HL-60/S4 (cell line): Measurements from ENCODE around the gene DENND2A.
"Not testable (repeated sequence)": the region's sequence is repeated elsewhere in the genome, so short reads cannot be mapped to it uniquely, and the experiment has no call there.

Experiments
- in situ Hi-C: fragments of 300-500 bp; cut with MboI; formaldehyde crosslinking; loops from 2 replicates; pipeline ENCODE4 v1.14.3; 2022; ENCODE audit warnings: low sequenced_read_pairs

Gene DENND2A

DNA sequence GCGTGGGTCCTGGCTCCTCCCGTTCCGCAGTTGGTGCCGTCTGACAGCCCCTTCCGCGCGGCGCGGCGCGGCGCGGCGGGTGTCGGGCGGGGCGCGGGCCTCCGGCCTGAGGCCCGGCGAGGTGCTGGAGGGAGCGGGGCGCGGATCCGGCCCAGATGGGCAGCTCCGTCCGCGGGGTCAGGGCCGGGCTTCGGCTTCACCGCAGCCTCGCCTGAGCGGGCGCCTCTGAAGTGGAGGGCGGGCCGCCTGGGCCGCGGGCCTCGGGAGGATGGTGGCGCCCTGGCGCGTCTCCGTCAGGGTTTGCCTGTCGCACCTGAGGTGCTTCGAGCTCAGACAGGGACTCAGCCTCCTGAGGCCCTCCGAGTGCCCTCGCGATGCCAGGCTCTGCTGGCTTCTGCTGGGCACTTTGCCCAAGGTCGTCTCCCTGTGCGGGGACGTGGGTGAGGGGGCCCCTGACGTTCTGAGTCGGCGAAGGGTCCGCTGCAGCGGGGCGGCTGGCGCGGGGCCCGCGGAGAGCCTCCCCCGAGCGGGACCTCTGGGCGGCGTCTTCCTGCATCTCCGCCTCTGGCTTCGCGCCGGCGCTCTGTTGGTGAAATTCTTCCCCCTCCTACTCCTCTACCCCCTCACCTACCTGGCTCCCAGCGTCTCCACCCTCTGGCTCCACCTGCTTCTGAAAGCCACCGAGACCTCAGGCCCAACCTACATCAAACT lies 32.6 kb upstream of the DENND2A start:
- in situ Hi-C loops, result no loop called here

DNA sequence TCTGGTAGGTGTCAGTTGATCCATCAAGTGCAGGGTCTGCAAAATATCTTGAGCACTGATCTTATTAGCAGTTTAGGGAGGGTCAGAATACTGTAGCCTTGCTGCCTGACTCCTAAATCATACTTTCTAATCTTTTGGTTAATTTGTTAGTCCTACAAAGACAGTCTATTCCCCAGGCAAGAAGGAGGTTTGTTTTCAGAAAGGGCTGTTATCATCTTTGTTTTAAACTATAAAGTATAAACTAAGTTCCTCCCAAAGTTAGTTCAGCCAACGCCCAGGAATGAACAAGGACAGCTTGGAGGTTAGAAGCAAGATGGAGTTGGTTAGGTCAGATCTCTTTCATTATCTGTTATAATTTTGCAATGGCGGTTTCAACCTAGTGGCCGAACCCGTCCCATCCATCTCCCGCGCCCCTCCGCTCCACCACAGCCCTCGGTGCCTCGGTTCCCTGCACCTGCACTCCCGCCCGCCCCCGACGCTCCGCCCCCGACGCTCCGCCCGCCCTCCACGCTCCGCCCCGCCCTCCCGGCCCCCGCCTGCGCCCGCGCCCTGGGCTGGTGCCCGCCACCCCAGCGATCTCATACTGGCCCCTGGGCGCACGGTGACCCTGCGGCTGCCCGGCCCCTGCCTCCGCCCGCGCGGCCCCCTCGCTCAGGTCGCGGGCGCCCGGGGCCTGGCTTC lies 31.9 kb upstream of the DENND2A start, which contains the start of gene ADCK2:
ADCK2 (plus strand) TSS at position 564 of the 681 bp plus-strand sequence. CDS start 386 bp downstream, outside the sequence.
- in situ Hi-C loops, result no loop called here

DNA sequence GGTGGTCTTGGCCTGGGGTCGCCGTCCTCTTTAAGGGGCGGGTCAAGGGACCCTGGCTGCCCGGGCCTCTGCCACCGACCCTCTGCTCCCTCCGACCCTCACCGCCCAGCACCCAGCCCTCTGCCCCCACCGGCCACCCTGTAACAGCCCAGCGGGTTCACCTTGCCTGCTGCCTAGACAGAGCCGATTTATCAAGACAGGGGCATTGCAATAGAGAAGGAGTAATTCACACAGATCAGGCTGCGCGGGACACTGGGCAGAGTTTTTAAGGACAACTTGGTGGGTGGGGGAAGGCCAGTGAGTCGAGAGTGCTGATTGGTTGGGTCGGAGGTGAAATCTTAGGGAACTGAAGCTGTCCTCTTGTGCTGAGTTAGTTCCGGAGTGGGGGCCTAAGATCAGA lies 31.4 kb upstream of the DENND2A start:
- in situ Hi-C loops, result no loop called here

DNA sequence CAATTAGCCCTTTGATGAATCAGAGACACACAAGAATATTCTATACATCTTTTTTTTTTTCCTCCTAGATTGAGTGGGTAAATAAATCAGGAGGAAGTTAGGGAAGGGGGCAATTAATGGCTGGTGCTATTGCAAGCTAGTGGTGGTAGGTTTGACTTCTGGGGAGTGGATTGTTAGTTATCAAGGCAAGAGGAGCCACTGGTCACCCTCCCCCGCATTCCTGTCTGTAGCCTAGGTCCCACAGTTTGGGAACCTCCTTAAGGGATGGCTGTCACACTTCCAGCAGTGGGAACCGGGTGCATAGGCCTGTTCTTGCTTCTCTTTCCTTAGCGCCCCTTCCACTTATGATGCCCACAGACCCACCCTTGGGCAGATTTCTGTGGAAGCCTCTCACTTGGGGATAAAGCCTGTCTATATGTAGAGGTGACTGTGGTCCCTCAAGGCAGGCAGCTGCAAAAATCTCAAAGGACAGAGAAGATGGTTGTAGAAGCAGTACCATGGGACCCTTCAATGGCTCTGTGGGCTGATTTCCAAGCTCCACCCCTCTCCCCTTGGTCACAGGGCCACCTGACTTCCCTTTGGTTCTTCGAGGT lies 29.8 kb upstream of the DENND2A start:
- in situ Hi-C loops, result no loop called here

DNA sequence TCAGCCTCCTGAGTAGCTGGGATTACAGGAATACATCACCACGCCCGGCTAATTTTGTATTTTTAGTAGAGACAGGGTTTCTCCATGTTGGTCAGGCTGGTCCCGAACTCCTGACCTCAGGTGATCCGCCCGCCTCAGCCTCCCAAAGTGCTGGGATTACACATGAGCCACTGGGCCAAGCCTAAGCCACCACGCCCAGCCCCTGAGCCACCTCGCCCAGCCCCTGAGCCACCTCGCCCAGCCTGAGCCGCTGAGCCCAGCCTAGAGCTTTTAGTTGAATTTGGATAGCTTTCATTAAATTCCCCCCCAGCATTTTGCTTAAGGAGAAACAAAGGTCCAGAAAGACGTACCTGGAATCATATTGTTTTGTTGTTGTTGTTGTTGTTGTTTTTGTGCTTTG lies 29.2 kb upstream of the DENND2A start:
- in situ Hi-C loops, result not testable (repeated sequence)

DNA sequence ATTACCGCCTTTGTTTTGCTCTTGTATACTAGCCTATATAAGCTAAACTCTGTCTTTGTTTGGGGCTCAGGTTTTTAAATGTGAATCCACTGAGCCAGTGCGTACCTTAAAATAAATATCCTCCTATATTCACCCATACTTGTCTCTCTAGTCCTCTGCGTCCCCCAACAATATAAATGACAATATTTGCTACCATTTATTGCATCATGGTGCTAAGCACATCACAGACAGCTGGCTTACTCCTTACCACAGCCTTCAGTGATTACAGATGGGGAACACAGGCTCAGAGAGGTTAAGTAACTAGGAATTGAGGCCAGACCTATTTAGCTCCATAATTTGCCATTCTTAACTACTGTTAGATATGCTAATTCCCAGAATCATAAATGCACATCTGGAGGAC lies 28.7 kb upstream of the DENND2A start:
- in situ Hi-C loops, result no loop called here

DNA sequence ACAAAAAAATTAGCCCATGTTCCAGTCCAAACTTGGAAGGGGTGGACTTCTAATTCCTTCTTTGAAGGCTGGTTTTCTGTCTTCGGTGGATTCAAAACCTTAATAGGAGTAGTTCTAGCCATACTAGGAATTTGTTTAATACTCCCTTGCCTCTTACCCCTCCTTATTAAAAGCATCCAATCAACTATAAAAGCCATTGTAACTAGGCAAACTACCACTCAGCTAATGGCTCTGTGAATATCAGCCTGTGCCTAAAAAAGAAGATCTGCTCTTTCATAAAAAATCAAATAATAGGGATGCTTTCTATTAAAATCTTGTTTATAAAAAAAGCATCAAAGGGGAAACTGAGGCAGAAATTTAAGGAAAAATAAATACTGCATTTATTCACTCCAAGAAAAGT lies 28.0 kb upstream of the DENND2A start:
- in situ Hi-C loops, result no loop called here

DNA sequence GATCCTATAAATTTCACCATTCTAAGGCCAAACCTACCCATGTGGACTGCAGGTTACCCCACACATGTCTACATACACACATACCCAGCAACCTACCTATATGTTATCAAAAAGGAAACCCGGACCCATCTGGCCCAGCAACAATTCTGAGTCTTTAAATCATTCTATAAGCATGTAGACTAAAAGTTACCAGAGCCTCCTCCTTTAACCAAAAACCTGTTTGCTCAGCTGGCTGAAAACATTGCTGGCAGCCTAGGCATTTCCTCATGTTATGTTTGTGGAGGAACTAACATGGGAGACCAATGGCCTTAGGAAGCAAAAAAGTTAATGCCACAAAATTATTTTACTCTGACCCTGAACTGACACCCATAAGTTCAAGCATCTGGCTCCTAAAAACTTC lies 26.9 kb upstream of the DENND2A start:
- in situ Hi-C loops, result no loop called here

DNA sequence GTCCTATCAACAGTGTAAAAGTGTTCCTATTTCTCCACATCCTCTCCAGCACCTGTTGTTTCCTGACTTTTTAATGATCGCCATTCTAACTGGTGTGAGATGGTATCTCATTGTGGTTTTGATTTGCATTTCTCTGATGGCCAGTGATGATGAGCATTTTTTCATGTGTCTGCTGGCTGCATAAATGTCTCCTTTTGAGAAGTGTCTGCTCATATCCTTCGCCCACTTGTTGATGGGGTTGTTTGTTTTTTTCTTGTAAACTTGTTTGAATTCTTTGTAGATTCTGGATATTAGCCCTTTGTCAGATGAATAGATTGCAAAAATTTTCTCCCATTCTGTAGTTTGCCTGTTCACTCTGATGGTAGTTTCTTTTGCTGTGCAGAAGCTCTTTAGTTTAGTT lies 22.3 kb upstream of the DENND2A start:
- in situ Hi-C loops, result not testable (repeated sequence)

DNA sequence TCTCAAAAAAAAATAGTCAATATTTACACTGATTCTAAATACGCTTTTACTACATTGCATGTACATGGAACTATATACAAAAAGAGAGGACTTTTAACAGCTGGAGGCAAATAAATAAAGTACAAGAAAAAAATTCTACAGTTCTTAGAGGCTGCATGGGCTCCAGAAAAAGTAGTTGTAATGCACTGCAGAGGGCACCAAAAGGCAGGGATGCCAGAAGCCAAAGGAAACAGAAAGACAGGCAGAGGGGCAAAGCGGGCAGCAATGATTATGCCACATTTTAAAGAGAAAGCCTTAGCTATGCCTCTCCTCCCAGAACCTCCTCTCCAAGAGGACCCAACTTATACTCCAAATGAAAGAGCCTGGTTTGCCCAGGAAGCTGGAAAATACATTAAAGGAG lies 20.5 kb upstream of the DENND2A start:
- in situ Hi-C loops, result no loop called here

DNA sequence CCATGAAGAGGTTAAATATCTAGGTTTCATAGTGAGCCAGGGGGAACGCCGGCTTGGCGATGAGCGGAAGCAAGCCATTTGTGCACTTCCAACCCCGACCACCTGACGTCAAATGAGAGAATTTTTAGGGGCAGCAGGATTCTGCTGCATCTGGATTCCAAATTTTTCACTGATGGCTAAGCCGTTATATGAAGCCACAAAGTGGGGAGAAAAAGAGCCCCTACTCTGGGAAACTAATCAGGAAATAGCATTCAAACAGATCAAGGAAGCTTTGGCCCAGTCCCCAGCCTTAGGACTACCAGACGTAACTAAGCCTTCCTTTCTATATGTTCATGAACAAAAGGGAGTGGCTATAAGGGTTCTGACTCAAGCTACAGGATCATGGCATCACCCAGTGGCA lies 19.2 kb upstream of the DENND2A start:
- in situ Hi-C loops, result no loop called here

DNA sequence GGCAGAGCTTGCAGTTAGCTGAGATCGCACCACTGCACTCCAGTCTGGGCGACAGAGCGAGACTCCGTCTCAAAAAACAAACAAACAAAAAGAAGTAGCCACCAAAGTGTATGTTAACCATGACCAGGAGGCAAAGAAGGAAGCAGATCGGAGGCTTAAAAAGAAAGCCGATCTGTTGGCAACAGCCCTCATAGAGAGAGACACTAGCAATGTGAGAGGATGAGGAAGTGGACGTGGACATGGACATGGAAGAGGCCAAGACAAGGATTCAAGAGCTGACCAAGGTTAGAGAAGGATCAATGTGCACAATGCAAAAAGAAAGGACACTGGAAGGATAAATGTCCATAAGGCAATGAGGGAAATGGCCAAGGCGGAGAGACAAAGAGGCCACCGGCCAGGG lies 17.3 kb upstream of the DENND2A start:
- in situ Hi-C loops, result no loop called here

DNA sequence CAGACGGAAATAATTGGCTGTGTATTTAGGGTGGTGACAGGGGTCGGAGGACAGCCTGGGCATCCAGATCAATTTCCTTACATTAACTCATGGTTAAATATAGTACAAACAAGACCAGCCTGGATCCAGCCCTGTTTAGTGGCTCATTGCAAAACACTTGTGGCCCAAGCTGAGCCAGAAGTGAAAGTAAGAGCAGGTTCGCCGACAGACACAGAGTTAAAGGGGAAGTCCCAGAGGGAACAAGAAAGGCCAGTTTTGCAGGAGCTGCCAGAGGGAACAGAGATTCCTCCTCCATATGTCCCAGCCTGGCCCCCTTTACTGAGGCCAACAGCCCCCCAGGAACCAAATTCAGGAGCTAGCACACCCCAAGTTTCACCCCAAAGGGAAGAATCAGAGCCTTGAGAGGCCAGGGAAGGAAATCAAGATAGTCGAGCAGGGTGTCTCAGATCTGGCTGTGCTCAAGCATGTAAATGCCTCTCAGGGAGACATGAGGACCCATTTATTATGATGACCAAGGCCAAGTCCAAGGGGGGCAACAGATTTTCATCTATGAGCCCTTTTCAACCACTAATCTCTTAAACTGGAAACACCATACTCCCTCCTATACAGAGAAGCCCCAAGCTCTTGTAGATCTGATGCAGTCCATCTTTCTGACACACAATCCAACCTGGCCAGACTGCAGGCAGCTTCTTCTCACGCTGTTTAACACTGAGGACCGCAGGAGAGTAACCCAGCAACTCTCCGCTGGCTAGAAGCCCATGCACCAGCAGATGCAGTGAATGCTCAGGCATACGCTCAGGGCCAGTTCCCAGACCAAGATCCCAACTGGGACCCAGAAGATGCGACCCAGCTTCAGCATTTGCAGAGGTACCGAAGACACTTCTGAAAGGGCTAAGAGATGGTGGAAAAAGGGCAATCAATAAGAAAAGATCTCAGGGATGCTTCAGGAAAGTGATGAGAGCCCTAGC lies 16.2 kb upstream of the DENND2A start:
- in situ Hi-C loops, result no loop called here

DNA sequence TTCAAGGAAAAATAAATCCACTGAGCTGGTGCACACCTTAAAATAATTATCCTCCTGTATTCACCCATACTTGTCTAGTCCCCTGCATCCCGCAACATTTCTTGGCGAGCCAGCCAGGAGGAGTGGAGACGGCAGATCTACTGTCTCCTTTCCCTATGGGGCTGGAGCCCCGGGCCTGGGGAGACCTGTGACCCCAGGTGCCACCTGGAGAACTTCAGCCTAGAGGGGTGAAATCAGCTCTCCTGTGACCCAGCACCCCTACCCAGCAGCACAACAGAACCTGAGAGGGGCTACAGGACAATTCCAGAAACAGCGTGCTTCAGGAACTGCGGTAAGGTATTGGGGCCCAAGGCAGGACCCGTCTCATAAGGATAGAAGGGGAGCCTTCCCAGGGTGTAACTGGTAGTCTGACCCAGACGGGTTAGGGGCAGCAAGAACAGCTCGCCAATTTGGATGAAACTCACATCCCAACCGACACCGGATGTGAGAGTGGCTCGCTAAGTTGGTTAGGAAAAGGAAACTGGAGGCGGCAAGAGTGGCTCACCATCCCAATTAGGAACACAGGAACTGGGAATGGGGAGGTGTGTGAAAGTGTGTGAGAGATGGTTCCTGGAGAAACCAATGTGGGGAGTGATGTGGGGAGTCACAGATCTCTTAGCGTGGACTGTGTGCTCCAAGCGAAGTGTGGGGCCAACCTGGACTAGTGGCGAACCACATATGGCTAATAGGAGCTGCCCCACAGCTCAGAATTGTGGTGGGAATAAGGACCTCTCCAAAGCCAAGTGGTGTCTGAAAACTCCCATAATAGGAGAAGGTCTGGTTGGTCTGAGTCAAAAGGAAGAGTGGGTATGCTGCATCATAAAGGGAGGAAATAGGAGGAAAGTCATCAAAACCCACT lies 15.1 kb upstream of the DENND2A start:
- in situ Hi-C loops, result no loop called here

DNA sequence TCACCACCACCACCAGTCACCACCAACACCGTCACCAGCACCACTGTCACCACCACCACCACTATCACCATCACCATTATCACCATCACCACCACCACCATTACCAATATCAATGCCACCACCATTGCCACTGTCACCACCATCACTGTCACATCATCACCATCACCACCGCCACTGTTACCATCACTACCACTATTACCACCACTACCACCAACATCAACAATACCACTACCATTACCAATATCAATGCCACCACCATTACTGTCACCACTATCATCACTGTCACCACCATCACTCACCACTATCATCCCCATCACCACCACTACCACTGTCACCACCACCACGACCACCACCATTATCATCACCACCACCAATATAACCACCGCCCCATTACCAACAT lies 14.0 kb upstream of the DENND2A start:
- in situ Hi-C loops, result no loop called here

DNA sequence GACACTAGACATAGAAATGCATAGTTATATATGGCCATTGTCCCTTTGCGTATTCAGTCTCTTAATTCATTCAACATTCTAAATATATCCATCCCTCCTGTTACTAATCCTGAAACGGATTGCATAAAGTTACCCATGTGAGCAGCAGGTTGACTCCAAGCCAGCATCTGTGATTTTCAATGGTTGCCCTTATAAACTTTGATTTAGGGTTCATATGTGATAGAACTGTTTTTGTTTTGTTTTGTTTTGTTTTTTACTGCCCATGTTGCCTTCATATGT lies 13.4 kb upstream of the DENND2A start:
- in situ Hi-C loops, result no loop called here

DNA sequence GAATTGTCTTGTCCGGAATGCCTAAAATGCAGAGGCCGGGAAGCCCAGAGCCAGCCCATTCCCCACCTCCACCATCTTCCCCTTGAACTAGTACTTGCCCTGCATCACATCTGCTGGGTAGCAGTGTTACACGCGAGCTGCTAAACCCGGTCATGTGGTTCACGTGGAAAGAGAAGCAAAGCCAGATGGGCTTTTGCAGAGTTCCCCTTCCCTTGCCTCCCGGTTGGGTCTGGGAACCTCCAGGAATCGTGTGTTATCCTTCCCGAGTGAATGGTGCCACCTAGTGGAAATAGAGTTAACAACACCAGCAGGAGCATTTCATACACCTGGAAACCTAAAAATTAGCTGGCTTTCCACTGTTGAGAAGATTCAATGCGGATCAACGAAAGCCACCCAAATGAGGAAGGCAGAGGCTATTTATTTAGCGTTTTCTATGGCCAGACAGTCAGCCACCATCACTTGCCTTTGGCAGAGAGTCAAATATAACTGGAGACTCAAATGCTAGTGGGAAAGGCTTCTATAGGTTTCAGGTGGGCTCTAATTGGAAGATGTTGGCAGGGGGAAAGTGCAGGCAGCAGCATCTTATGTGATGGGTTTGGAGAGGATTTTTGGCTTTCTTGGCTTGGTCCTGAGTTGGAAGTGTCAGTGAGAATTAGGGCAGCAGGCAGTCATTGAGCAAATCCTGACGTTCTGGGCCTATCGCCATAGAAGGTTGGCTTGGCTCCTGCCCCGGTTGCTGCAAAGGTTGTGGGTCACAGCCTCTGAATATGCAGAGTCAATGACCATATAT lies 12.9 kb upstream of the DENND2A start:
- in situ Hi-C loops, result no loop called here

DNA sequence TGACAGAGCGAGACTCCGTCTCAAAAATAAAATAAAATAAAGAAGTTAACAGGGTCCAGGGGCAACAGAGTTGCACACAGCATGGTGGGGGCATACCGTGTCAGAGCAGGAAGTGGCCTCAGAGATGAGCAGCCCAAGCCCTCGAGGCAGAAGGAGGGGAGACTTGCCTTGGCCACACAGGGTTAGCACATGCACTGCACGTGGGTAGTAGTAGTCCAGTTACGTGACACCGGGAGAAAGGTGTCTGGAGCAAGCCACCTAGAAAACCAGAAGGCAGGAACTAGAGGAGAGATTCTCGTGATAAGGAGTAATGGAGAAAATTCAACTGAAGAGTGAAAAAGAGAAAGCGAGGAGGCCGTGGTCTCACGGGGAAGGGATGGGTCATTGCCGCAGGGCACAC lies 9.8 kb upstream of the DENND2A start:
- in situ Hi-C loops, result no loop called here

DNA sequence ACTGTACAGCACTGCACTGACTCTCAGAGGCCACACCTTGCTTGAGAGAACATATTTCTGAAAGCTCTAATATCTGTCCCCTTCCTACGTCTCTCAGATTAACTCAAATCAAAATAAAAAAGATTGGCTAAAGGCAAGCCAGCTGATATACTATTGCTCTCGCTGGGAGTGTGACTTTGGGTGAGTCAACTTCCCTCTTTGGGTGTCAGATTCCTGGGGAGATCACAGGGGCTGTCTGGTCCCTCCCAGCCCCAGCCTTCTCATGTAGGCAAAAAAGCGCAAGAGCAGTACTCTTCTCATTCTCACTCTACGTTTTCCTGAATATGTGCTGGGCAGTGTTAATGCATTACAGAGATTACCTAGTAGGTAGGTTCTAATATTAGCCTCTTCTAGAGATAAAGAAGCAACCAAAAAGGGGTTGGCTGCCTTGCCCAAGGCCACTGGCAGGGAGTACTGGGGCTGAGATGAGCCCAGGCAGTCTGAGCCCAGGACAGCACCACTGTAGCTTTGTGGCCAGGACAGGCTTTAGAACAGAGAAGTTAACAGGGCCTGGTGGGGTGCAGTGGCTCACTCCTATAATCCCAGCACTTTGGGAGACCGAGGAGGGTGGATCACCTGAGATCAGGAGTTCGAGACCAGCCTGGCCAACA lies 9.1 kb upstream of the DENND2A start:
- in situ Hi-C loops, result no loop called here
